Measurements from ENCODE around the gene CCDC134.

DNA sequence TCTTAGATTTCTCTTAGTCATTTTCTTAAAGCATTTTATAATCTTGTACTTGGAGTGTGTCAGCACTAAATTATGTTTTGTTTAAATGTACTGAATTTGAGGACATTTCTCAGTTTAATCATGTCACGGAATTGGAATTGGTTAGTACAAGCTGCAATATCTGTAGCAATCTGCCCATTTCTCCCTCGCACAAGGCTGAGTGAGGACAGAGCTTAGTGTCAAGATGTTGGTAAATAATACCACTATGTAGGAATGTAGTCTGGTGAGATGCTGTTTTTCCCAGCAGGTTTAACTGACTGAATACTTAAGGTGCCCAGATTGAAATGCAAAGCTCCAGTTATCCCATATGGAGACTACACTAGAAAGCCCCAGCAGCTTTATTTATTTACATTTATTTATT is 63.0 kb downstream of the CCDC134 start:
- TF ChIP-seq FOXM1 (IDR thresholded peaks at IDR 0.05; ENCODE audit: low read depth), result no peak
- TF ChIP-seq, protein P1, sequence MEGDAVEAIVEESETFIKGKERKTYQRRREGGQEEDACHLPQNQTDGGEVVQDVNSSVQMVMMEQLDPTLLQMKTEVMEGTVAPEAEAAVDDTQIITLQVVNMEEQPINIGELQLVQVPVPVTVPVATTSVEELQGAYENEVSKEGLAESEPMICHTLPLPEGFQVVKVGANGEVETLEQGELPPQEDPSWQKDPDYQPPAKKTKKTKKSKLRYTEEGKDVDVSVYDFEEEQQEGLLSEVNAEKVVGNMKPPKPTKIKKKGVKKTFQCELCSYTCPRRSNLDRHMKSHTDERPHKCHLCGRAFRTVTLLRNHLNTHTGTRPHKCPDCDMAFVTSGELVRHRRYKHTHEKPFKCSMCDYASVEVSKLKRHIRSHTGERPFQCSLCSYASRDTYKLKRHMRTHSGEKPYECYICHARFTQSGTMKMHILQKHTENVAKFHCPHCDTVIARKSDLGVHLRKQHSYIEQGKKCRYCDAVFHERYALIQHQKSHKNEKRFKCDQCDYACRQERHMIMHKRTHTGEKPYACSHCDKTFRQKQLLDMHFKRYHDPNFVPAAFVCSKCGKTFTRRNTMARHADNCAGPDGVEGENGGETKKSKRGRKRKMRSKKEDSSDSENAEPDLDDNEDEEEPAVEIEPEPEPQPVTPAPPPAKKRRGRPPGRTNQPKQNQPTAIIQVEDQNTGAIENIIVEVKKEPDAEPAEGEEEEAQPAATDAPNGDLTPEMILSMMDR (IDR thresholded peaks at IDR 0.05), result no peak
- TF ChIP-seq SMC3 (IDR thresholded peaks at IDR 0.05; ENCODE audit: low read depth, low read length), result no peak
- no peak for TF ChIP-seq EP300 (IDR thresholded peaks at IDR 0.05; ENCODE audit: borderline replicate concordance in 1 of 2, low read depth in 1 of 2, low read length in 1 of 2)
- TF ChIP-seq RAD21 (IDR thresholded peaks at IDR 0.05; ENCODE audit: low read length), result no peak
- no peak for TF ChIP-seq NFIC (IDR thresholded peaks at IDR 0.05; ENCODE audit: borderline replicate concordance)
- no peak for TF ChIP-seq POLR2AphosphoS5 (IDR thresholded peaks at IDR 0.05; ENCODE audit: low read depth, low read length)
- TF ChIP-seq GATA2 (CRISPR knock-in tag; IDR thresholded peaks at IDR 0.05), result no peak
- TF ChIP-seq SIN3A (IDR thresholded peaks at IDR 0.05; ENCODE audit: borderline replicate concordance, low read depth, low read length), result no peak
- TF ChIP-seq TEAD4 (IDR thresholded peaks at IDR 0.05; ENCODE audit: borderline replicate concordance, insufficient read depth), result no peak
- TF ChIP-seq FOXJ3 (CRISPR knock-in tag; IDR thresholded peaks at IDR 0.05), result no peak
